ENCODE data around the gene BABAM2.

BABAM2 gene

GRCh38 chr2:28185153-28185552 is 294.6 kb downstream of the BABAM2 start:
- TF ChIP-seq EZH2phosphoT487 (conservative IDR thresholded peaks at IDR 0.05; ENCODE audit: low read length) (no peak), CTCF (IDR thresholded peaks at IDR 0.05; ENCODE audit: insufficient read depth, low read length, poor library complexity, severe bottlenecking) (no peak)
- Histone ChIP-seq H3K9me2 (replicated peaks; ENCODE audit: insufficient read depth, low read length) (no peaks in the 10 kb centered on the region), H3K36me3 (ENCODE audit: low read length) (no peaks in the 10 kb centered on the region), H3F3A (ENCODE audit: insufficient read depth) (no peaks in the 10 kb centered on the region), H3K9ac (ENCODE audit: low read length) (no peak overlapping the region), H3K27ac (ENCODE audit: low read depth, low read length) (no peak overlapping the region), H3K9me3 (ENCODE audit: insufficient read depth, low read length) (no peaks in the 10 kb centered on the region), H3K79me2 (ENCODE audit: insufficient read depth, low read length) (no peaks in the 10 kb centered on the region), H4K20me1 (ENCODE audit: low read depth, low read length) (no peaks in the 10 kb centered on the region), H2AFZ (ENCODE audit: low read depth, low read length, severe bottlenecking) (no peak overlapping the region), H3K4me2 (ENCODE audit: low read depth, low read length, poor library complexity, severe bottlenecking) (no peak overlapping the region), H3K4me3 (ENCODE audit: insufficient read depth, low read length, poor library complexity, severe bottlenecking) (no peak overlapping the region), H3K27me3 (ENCODE audit: low read length) (no peaks in the 10 kb centered on the region)

GRCh38 chr2:28185891-28186290 is 295.4 kb downstream of the BABAM2 start:
- Histone ChIP-seq H3K36me3 (ENCODE audit: low read length) (no peaks in the 10 kb centered on the region), H3K79me2 (ENCODE audit: insufficient read depth, low read length) (no peaks in the 10 kb centered on the region), H3K4me2 (ENCODE audit: low read depth, low read length, poor library complexity, severe bottlenecking) (no peak overlapping the region), H2AFZ (ENCODE audit: low read depth, low read length, severe bottlenecking) (no peak overlapping the region), H4K20me1 (ENCODE audit: low read depth, low read length) (no peaks in the 10 kb centered on the region), H3K9ac (ENCODE audit: low read length) (no peak overlapping the region), H3K4me3 (ENCODE audit: insufficient read depth, low read length, poor library complexity, severe bottlenecking) (no peak overlapping the region), H3K27ac (ENCODE audit: low read depth, low read length) (no peak overlapping the region), H3F3A (ENCODE audit: insufficient read depth) (no peaks in the 10 kb centered on the region), H3K9me2 (replicated peaks; ENCODE audit: insufficient read depth, low read length) (no peaks in the 10 kb centered on the region), H3K27me3 (ENCODE audit: low read length) (no peaks in the 10 kb centered on the region), H3K9me3 (ENCODE audit: insufficient read depth, low read length) (no peaks in the 10 kb centered on the region)
- no peak for TF ChIP-seq CTCF (IDR thresholded peaks at IDR 0.05; ENCODE audit: insufficient read depth, low read length, poor library complexity, severe bottlenecking)
- no peak for TF ChIP-seq EZH2phosphoT487 (conservative IDR thresholded peaks at IDR 0.05; ENCODE audit: low read length)

DNA sequence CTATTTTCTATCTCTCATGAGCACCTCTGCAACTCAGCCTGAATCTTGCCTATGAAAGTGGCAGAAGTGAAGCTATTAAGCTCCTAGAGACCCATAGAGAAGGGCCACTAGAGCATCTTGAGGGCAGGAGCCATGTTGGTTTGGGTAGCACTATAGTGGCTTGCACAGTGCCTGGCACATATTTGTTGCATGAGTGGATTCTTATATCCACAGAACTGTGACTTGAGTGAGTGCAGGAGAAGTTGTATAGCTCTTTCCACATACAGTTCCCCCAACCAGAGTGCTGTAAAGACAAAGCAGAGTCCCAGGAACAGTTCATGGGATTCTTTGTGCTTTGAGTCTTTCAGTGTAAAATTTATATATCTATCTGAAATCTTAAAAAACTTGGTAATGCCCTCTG is 296.7 kb downstream of the BABAM2 start:
- Histone ChIP-seq H3F3A (ENCODE audit: insufficient read depth) (no peaks in the 10 kb centered on the region), H3K4me3 (ENCODE audit: insufficient read depth, low read length, poor library complexity, severe bottlenecking) (no peak overlapping the region), H3K36me3 (ENCODE audit: low read length) (no peaks in the 10 kb centered on the region), H3K9me3 (ENCODE audit: insufficient read depth, low read length) (no peaks in the 10 kb centered on the region), H2AFZ (ENCODE audit: low read depth, low read length, severe bottlenecking) (no peak overlapping the region), H3K27me3 (ENCODE audit: low read length) (no peaks in the 10 kb centered on the region), H3K9ac (ENCODE audit: low read length) (no peak overlapping the region), H3K27ac (ENCODE audit: low read depth, low read length) (no peak overlapping the region), H4K20me1 (ENCODE audit: low read depth, low read length) (no peaks in the 10 kb centered on the region), H3K4me2 (ENCODE audit: low read depth, low read length, poor library complexity, severe bottlenecking) (no peak overlapping the region), H3K79me2 (ENCODE audit: insufficient read depth, low read length) (no peaks in the 10 kb centered on the region), H3K9me2 (replicated peaks; ENCODE audit: insufficient read depth, low read length) (no peaks in the 10 kb centered on the region)
- TF ChIP-seq CTCF (IDR thresholded peaks at IDR 0.05; ENCODE audit: insufficient read depth, low read length, poor library complexity, severe bottlenecking) (no peak), EZH2phosphoT487 (conservative IDR thresholded peaks at IDR 0.05; ENCODE audit: low read length) (no peak)

Data from SU-DHL-6 (cell line).